OCI-M1 (cell line): Measurements from ENCODE around the gene AURKB.
"Not testable (repeated sequence)": the region's sequence is repeated elsewhere in the genome, so short reads cannot be mapped to it uniquely, and the experiment has no call there.

ENCODE experiments used
- DNase-seq: peaks from one replicate; lab custom pipeline; 2025; lab: John Stamatoyannopoulos, UW

AURKB gene

GRCh38 chr17:8224891-8225812 lies 14.8 kb upstream of the AURKB start:
- no peak for DNase-seq

GRCh38 chr17:8223356-8224126 lies 13.2 kb upstream of the AURKB start:
- DNase-seq: peak; percentile 92

GRCh38 chr17:8222630-8223355 lies 12.4 kb upstream of the AURKB start:
- DNase-seq: peak; percentile 98

- DNase-seq: peak; percentile 98
Observed at GRCh38 chr17:8222380-8222629, 11.9 kb upstream of the AURKB start.

GRCh38 chr17:8221663-8222379 lies 11.4 kb upstream of the AURKB start:
- peak; percentile 98 for DNase-seq

GRCh38 chr17:8220783-8221662 lies 10.6 kb upstream of the AURKB start:
- DNase-seq: peak; percentile 98

- not testable (repeated sequence) for DNase-seq
Observed at GRCh38 chr17:8214000-8214399, 3.6 kb upstream of the AURKB start.

- peak; percentile 83 for DNase-seq
Observed at GRCh38 chr17:8212312-8213180, 2.2 kb upstream of the AURKB start.

- no peak for DNase-seq
Observed at GRCh38 chr17:8210761-8211458, 535 bp upstream of the AURKB start.

- no peak for DNase-seq
Observed at GRCh38 chr17:8206536-8206935, 3.8 kb downstream of the AURKB start.

GRCh38 chr17:8204761-8205555 lies 5.4 kb downstream of the AURKB start:
- DNase-seq: no peak

GRCh38 chr17:8192070-8192815 lies 18.1 kb downstream of the AURKB start:
- peak; percentile 98 for DNase-seq

- peak; percentile 96 for DNase-seq
Observed at GRCh38 chr17:8190506-8190905, 19.9 kb downstream of the AURKB start.

- DNase-seq: peak; percentile 99
Observed at GRCh38 chr17:8189711-8190477, 20.5 kb downstream of the AURKB start, which contains the start of gene BORCS6. Gene BORCS6, minus strand, starts transcription at chr17:8190180. Its CDS starts 40 bp downstream, at chr17:8190140.

GRCh38 chr17:8189041-8189710 lies 21.2 kb downstream of the AURKB start:
- no peak for DNase-seq

GRCh38 chr17:8188263-8188839 lies 22.0 kb downstream of the AURKB start:
- DNase-seq: no peak
